ENCODE measurements around the gene TMIE.

TMIE gene

DNA sequence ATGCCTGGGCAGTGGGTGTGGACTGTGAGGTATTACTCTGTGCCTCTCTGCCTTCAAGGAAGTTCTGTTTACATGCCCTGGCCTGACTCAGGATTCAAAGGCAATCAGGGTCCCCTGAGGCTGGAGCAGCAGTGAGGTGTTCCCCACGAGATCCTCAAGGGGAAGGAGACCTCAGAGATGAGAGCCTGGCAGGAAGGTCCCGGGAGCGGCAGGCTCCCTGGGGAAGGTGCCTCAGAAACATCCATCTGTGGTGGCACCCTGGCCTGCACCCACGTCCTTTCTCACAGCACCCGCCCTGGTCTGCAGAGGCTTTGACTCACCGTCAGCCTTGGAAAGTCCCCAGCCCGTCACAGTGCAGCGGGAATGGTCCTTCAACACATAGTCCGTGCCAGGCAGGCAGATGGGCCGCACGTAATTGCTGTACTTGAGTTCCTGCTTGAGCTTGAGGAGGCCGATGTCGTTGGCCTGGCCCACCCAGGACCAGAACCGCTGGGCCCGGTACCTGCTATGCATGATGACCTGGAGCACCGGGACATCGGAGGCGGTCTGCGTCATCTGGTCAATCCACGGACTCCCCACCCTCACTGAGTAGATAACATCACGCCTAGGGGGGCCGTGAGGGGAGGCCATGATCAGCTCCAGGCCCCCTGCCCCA lies 12.8 kb downstream of the TMIE start:
- no peaks in the 10 kb centered on the region for H3K9me3 Mint-ChIP-seq
- peak; percentile 38 for DNase-seq
- peak; percentile 48 to 91 for ATAC-seq (replicated peaks)
- H3K4me3 Mint-ChIP-seq = no peak overlapping the region
- H3K36me3 Mint-ChIP-seq = no peaks in the 10 kb centered on the region
- no peak overlapping the region for H3K27ac Mint-ChIP-seq
- peaks cover 10 to 19% of the 10 kb centered on the region in 2 donors for H3K27me3 Mint-ChIP-seq
- peaks cover 4 to 5% of the 10 kb centered on the region in 2 donors for H3K4me1 Mint-ChIP-seq

DNA sequence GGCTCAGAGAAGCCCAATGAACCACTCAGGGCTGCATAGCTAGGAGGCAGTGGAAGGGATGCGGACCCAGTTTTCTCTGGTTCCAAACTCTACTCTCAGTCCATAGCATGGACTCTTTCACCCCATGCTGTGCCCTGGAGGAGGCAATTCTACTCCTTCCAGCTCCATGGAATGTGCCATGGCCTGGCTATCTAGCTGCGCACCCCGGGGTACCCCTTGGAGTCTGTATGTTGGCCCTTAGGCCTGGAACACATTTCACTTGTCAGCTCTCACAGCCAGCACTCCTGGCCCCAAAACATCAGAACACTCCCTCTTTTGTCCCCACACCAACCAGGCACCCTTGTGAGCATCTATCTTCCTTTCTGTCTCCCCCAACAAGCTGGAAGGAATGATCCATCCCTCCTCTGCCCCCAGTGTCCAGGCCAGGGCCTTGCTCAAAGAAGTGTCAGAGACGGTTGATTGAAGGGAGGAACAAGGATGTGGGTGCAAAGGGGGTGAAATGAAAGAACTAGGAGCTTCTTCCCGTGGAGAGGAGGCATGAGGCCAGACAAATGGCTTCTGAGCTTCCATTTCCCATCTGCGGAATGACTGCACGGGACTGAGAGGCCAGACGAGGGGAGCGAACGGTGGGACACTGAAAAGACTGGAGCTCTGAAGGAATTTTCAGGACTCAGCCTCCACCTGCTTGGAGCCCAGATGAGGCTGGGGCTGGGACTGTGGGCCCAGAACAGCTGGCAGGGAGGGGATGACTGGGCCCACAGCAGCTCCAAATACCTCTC lies 13.7 kb downstream of the TMIE start:
- H3K4me1 Mint-ChIP-seq = peaks cover 4 to 5% of the 10 kb centered on the region in 2 donors
- H3K27me3 Mint-ChIP-seq = peaks cover 10 to 25% of the 10 kb centered on the region in 2 donors
- DNase-seq = no peak
- no peak overlapping the region for H3K4me3 Mint-ChIP-seq
- no peak for ATAC-seq (replicated peaks)
- no peaks in the 10 kb centered on the region for H3K9me3 Mint-ChIP-seq
- H3K36me3 Mint-ChIP-seq = no peaks in the 10 kb centered on the region
- no peak overlapping the region for H3K27ac Mint-ChIP-seq

DNA sequence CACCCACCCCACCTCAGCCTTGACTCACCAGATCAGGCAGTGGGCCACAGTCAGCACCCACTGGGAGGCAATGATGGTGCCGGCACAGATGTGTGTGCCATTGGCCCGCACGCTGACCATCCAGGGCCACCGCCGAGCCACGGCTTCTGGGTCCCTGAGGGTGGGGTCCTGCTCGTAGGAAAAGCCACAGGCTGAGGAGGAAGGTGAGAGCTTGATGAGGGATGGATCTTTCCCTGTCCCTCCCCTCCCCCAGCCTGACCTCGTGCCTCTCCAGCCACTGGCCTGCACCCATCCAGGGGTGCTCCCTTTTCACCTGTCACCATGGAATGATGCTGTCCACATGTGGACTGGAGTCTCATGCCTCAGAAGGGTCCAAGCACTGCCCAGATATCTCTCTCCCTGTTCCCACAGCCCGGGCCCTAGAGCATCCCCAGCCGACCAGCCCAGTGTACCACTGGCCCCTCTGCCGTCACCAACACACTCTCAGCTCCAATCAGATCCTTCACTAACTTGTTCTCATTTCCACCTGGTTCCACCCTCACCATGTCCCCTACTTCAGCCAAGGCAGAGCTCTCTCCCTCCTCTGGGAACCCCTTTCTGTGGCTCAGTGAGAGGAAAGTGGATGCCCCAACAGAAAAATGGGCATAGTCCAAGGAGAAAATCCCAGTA lies 14.4 kb downstream of the TMIE start:
- no peak for DNase-seq
- Mint-ChIP-seq H3K4me1 (peaks cover 4 to 5% of the 10 kb centered on the region in 2 donors), H3K27me3 (peaks cover 10 to 26% of the 10 kb centered on the region in 2 donors), H3K27ac (no peak overlapping the region), H3K36me3 (no peaks in the 10 kb centered on the region), H3K4me3 (no peak overlapping the region), H3K9me3 (no peaks in the 10 kb centered on the region)
- no peak for ATAC-seq (replicated peaks)

DNA sequence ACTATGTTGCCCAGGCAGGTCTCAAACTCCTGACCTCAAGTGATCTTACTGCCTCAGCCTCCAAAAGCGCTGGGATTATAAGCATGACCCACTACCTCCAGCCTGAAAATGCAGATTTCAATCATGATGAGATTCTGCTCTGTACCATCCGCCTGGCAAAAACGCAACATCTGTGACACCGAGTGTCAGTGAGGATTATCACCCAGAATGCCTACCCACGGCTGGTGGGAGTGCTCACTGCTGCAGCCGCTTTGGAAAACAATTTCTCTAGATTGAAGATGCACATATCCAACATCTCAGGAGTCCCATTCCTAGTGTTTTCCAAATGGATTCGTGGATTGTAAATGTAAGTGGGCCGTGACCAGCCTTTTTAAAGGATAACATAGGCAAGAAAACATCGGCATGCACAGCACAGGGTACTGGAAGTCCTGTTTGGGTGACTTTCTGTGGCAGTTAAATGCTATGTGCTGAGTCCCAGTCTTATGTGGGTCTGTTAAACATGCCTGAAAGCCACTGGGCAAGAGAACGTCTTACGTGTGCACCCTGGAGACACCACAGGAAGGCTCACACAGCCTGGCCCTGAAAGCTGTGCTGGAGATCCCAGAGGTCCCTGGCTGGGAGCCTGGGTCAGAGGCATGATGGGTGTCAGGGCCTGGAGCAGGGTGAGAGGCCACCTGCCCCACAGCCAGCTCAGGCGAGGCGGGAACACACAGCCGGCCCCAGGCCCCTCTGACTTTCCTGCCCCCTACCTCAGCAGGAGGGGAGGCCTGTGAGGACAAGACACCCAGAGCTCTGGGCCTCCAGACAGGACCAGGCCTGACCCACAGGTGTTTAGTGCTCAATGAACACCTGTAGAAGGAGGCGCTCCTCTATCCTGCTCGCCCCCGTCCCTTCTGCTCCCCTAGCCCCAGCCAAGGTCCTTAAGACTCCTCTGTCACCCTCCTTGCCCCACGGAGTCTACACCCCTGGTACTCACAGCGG lies 15.6 kb downstream of the TMIE start:
- no peaks in the 10 kb centered on the region for H3K36me3 Mint-ChIP-seq
- no peak overlapping the region for H3K27ac Mint-ChIP-seq
- H3K4me3 Mint-ChIP-seq = no peak overlapping the region
- ATAC-seq (replicated peaks) (no peak), DNase-seq (no peak)
- peaks cover 0 to 2% of the 10 kb centered on the region in 2 donors for H3K9me3 Mint-ChIP-seq
- H3K27me3 Mint-ChIP-seq = peaks cover 16 to 31% of the 10 kb centered on the region in 2 donors
- H3K4me1 Mint-ChIP-seq = peaks cover 4 to 5% of the 10 kb centered on the region in 2 donors

DNA sequence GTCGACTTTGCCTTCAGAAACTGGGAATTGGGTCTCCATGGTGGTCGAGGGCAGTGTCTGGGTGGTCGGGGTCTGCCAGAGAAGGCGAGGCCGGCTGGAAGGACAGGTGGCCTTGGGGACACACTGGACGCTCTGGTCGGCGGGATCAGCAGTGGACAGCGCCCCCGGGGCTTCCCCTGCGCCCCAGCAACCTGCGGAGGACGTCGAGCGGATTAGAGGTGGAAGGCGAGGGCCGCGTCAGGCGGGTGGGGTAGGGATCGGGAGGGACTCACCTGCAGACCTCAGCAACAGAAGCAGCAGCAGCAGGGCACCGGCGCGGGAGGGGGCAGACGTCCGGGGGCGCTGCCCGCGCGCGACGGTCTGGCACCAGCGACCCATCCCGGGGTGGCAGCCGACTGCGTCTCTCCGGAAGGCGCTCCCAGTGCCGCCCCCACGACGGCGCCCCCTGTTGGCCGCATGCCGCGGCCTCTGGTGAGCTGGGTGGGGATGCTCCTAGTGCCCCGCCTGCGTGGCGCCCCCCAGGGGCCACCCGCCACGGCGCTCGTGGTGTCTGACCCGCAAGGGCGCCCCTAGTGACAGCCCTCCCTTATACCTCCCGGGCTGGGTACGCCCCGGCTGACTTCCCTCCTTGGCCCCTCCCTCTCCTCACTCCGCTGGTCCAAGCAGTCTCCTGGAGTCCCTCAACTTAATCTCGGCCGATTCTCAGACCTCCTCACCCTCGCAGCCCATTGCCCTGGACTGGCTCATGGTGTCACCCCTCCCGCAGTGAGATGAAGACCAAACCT lies 16.4 kb downstream of the TMIE start, which contains the start of gene PRSS50:
Gene PRSS50 (minus strand): TSS at position 423 of the 785 bp plus-strand sequence. CDS start 45 bp downstream, at position 378.
- H3K9me3 Mint-ChIP-seq = peaks cover 0 to 2% of the 10 kb centered on the region in 2 donors
- no peaks in the 10 kb centered on the region for H3K36me3 Mint-ChIP-seq
- H3K4me1 Mint-ChIP-seq = peaks cover 4 to 5% of the 10 kb centered on the region in 2 donors
- peaks cover 16 to 31% of the 10 kb centered on the region in 2 donors for H3K27me3 Mint-ChIP-seq
- no peak within 1 kb of the TSS for H3K4me3 Mint-ChIP-seq
- no peak within 1 kb of the TSS for H3K27ac Mint-ChIP-seq
- peak in 1 of 2 donors; percentile 41 for ATAC-seq (replicated peaks)
- DNase-seq = no peak

DNA sequence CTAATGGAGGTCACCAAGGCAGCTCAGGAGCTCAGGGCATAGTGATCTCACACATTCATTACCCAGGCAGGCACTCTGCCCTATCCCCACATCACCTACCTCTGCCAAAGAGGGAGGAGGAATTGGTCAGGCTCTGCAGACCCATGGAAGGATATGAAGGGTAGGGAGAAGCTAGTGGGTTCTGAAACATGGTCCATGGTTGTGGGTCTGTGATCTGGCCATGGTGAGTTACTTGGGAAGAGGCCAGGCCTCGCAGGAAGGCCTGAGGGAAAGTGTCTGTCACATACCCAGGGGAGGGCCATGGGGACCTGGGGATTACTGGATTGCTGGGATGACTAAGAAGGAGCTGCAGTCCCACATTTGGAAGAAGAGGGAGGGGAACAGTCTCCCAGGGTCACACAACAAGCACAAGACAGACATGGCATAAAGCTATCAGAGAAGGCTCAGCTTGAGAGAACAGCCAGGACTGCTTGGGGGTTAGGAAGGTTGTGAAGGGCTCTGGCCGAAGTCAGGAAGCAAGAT lies 17.9 kb downstream of the TMIE start:
- DNase-seq = no peak
- peaks cover 4 to 5% of the 10 kb centered on the region in 2 donors for H3K4me1 Mint-ChIP-seq
- no peaks in the 10 kb centered on the region for H3K36me3 Mint-ChIP-seq
- H3K27me3 Mint-ChIP-seq = peaks cover 16 to 31% of the 10 kb centered on the region in 2 donors
- no peak for ATAC-seq (replicated peaks)
- H3K4me3 Mint-ChIP-seq = no peak overlapping the region
- H3K27ac Mint-ChIP-seq = no peak overlapping the region
- H3K9me3 Mint-ChIP-seq = peaks cover 0 to 2% of the 10 kb centered on the region in 2 donors

DNA sequence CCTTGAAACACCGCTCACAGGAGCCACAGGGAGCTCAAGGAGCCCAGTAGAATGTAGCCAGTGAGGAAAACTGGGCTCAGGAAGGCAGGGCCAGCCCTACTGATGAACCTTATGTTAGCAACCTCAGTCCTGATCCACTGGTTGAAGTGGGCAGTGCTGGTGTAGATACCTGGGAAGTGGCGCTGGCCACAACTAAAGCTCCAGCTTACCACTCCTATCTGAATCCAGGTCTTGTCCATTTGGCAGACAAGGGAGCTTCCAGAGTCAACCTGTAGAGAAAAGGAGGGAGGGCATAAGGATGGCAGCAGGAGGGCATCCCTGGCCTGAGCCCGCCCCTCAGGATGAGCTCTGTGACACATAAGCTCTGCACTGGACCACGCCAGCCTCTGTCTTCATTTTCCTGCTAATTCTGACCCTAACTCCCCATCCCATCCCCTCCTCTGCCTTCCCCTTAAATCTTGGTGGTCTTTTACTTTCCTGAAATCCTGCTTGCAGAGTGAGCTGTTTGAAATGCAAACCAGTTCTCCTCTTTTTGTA lies 18.6 kb downstream of the TMIE start:
- Mint-ChIP-seq H3K27me3 (peaks cover 20 to 31% of the 10 kb centered on the region in 2 donors), H3K4me3 (no peak overlapping the region), H3K27ac (no peak overlapping the region), H3K4me1 (peaks cover 4 to 5% of the 10 kb centered on the region in 2 donors), H3K36me3 (no peaks in the 10 kb centered on the region), H3K9me3 (peaks cover 0 to 2% of the 10 kb centered on the region in 2 donors)
- no peak for DNase-seq
- ATAC-seq (replicated peaks) = no peak

DNA sequence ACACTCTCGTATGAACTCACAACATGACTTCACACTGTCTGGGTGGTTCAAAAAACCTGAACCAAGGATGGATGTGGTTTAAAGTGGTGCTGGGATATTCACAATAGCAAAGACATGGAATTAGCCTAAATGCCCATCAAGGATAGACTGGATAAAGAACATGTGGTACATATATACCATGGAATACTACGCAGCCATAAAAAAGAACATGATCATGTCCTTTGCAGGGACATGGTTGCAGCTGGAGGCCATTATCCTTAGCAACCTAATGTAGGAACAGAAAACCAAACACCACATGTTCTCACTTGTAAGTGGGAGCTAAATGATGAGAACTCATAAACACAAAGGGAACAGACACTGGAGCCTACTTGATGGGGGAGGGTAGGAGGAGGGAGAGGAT lies 19.8 kb downstream of the TMIE start:
- ATAC-seq (replicated peaks) (no peak), DNase-seq (no peak)
- no peak overlapping the region for H3K4me3 Mint-ChIP-seq
- H3K27me3 Mint-ChIP-seq = peaks cover 25 to 36% of the 10 kb centered on the region in 2 donors
- peaks cover 0 to 2% of the 10 kb centered on the region in 2 donors for H3K9me3 Mint-ChIP-seq
- no peak overlapping the region for H3K27ac Mint-ChIP-seq
- peaks cover 4 to 5% of the 10 kb centered on the region in 2 donors for H3K4me1 Mint-ChIP-seq
- no peaks in the 10 kb centered on the region for H3K36me3 Mint-ChIP-seq

DNA sequence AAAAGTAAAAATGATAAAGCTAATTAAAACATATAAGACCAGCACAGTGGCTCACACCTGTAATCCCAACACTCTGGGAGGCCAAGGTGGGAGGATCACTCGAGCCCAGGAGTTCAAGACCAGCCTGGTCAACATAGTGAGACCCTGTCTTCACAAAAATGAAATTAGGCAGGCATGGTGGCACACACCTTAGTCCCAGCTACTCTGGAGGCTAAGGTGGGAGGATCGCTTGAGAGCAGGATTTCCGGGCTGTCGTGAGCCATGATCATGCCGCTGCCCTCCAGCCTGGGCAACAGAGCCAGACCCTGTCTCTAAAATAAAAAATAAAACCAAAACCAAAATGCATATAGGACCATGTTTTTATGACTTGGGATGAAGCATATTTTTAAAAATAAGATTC lies 21.3 kb downstream of the TMIE start:
- Mint-ChIP-seq H3K27ac (no peak overlapping the region), H3K27me3 (peaks cover 25 to 42% of the 10 kb centered on the region in 2 donors), H3K4me1 (peaks cover 4 to 5% of the 10 kb centered on the region in 2 donors), H3K36me3 (no peaks in the 10 kb centered on the region), H3K9me3 (peaks cover 0 to 2% of the 10 kb centered on the region in 2 donors), H3K4me3 (no peak overlapping the region)
- ATAC-seq (replicated peaks) (no peak), DNase-seq (no peak)

DNA sequence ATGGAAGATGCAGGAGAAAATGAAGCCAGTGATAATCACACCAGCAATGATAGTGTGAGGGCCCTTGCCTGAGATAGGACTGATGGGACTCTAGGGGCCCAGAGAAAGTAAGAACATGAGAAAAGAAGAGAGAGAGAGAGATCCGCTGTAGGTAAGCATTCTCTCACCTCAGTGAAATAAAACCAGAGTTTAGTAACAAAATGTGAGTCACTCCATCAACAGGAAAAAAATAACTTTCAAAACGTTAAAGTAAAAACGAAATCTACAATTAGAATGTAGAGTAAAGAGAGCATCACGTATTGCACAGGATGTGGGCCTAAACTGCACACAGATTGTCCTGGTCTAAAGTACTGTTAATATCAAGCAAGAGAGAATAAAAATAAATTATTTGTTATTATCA lies 23.2 kb downstream of the TMIE start:
- ATAC-seq (replicated peaks) (no peak), DNase-seq (no peak)
- Mint-ChIP-seq H3K27ac (no peak overlapping the region), H3K27me3 (peaks cover 18 to 27% of the 10 kb centered on the region in 2 donors), H3K4me1 (no peaks in the 10 kb centered on the region), H3K4me3 (no peak overlapping the region), H3K36me3 (no peaks in the 10 kb centered on the region), H3K9me3 (peaks cover 0 to 2% of the 10 kb centered on the region in 2 donors)

DNA sequence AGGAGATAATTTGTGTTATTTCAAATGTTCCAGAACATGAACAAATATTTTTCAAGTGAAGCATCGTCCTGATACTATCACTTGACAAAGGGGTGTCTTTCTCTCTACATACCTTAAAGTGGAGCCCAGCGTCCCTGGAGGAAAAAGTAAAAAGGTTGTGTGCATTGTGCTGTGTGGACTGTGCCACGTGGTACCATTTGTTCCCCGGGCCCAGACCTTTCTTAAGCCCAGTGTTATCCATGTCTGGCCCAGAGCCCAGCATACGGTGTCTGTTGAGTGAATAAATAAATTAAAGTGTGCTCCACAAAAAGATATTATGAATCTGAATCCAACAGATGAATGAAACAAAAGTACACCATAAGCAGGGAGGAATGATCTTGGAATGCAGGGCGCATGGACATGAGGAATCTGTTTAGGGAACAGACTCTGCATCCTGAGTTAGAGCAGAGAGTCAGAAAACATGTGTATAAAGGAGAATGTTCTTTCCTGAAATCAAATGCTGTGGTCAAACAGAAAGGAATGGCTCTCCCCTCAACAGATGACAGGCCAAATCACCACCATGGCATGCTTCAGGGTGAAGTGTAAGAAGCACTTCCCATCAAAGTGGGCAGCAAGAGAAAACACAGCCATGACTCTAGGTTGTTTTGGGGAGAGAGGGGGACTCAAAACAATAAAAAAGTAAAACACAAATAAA lies 24.6 kb downstream of the TMIE start:
- H3K4me3 Mint-ChIP-seq = no peak overlapping the region
- no peak overlapping the region for H3K27ac Mint-ChIP-seq
- H3K9me3 Mint-ChIP-seq = peaks cover 0 to 2% of the 10 kb centered on the region in 2 donors
- ATAC-seq (replicated peaks) = no peak
- no peaks in the 10 kb centered on the region for H3K4me1 Mint-ChIP-seq
- DNase-seq = no peak
- no peaks in the 10 kb centered on the region for H3K36me3 Mint-ChIP-seq
- H3K27me3 Mint-ChIP-seq = peaks cover 17 to 24% of the 10 kb centered on the region in 2 donors

DNA sequence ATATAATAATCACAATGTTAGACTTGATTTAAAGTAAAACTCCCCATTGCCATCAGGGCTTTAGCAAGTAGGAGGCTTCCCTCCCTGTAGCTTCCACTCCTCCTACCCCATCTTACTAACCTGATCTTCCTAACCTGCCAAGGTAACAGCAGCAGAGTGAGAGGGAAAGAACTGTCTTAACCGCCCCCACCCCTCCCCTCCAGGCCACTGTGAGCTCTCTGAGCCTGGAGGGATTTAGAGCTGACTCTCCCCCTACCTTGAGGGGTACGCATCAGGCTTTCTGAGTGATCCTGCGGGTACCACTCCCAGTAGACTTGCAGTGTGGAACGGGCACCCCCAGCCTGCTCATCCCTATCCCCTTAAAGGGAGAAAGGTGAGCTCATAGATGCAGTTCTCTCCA lies 27.8 kb downstream of the TMIE start:
- no peak overlapping the region for H3K4me3 Mint-ChIP-seq
- H3K9me3 Mint-ChIP-seq = no peaks in the 10 kb centered on the region
- no peak for ATAC-seq (replicated peaks)
- H3K36me3 Mint-ChIP-seq = no peaks in the 10 kb centered on the region
- peaks cover 18 to 25% of the 10 kb centered on the region in 2 donors for H3K27me3 Mint-ChIP-seq
- no peak overlapping the region for H3K27ac Mint-ChIP-seq
- H3K4me1 Mint-ChIP-seq = no peaks in the 10 kb centered on the region
- no peak for DNase-seq

Data from stimulated activated naive B cell treated with anti-CD40 and anti-IgM and Interleukin-4, amounts not matched to agents 10 μg/mL and 1 μg/mL and 100 μg/mL, for 72 hours (primary cell).